Uterus (tissue), 4 donors: Measurements from ENCODE around the gene FILIP1. TPM values are rescaled to one million over a fixed set of nuclear protein-coding genes. Genes with fewer than 3 reads are reported as not detected.

Experiments
- DNase-seq, 2 donors: peaks; one replicate each; pipeline ENCODE4 v3.0.0-alpha.2; 2019 to 2020
- H3K27ac ChIP-seq, 2 donors: fragments of 200-600 bp; sonication (generic); 1 replicate in 1 of 2; 2 replicates in 1 of 2; pipeline ENCODE4 v1.5.1; 2016 to 2018
- H3K27me3 ChIP-seq, 2 donors: fragments of 200-600 bp; sonication (generic); one replicate each; pipeline ENCODE4 v1.5.1; 2018 to 2019; ENCODE audit warnings: control low read depth in 1 of 2
- H3K36me3 ChIP-seq, 2 donors: fragments of 200-600 bp; sonication (generic); one replicate each; pipeline ENCODE4 v1.5.1; 2019; ENCODE audit warnings: control low read depth in 1 of 2
- H3K4me1 ChIP-seq, 2 donors: fragments of 200-600 bp; sonication (generic); one replicate each; pipeline ENCODE4 v1.5.1; 2018 to 2019; ENCODE audit warnings: control low read depth in 1 of 2
- H3K4me3 ChIP-seq, 2 donors: fragments of 200-600 bp; sonication (generic); 1 replicate in 1 of 2; 2 replicates in 1 of 2; pipeline ENCODE4 v1.5.1; 2018 to 2019; ENCODE audit warnings: mild to moderate bottlenecking in 1 of 2
- H3K9me3 ChIP-seq, 2 donors: fragments of 200-600 bp; sonication (generic); one replicate each; pipeline ENCODE4 v1.5.1; 2019; ENCODE audit warnings: control low read depth in 1 of 2
- CTCF ChIP-seq, 4 experiments: fragments of 200-600 bp in 2 of 4; fragments of 450-650 bp in 2 of 4; sonication (generic) in 2 of 4; IDR thresholded peaks; one replicate each; pipeline ENCODE4 v1.5.1; 2016 to 2019; ENCODE audit warnings: antibody characterized with exemption in 4 of 4, mild to moderate bottlenecking in 2 of 4, moderate library complexity in 1 of 4
- POLR2A ChIP-seq, 2 donors: fragments of 450-650 bp; IDR thresholded peaks; one replicate each; pipeline ENCODE4 v1.6.1; 2016; ENCODE audit warnings: antibody characterized with exemption in 2 of 2, mild to moderate bottlenecking in 1 of 2, moderate library complexity in 1 of 2
- intact Hi-C: fragments of 100-400 bp; cut with DNase I; formaldehyde crosslinking; loops from one replicate; pipeline ENCODE4 v1.15.1; 2023; ENCODE audit warnings: low total_unique reads
- total RNA-seq, 4 donors: library from RNA; depleted of rRNA in 3 of 4; stranded (reverse); fragments of >200 nt in 3 of 4; gene quantifications; one replicate each; pipeline versions ENCODE4 v1.1.0 to v1.2.4, GENCODE V29; 2014 to 2023
- donor health status: DM: yes; HTN: yes; CAD: no.

Gene FILIP1
- total RNA-seq, 4 donors from 2014 or later = 4.7 to 23.1 (median 12.5) TPM

- no peaks in the 10 kb centered on the region for H3K36me3 ChIP-seq
- H3K27ac ChIP-seq = no peak overlapping the region
- no peak for TF ChIP-seq POLR2A (IDR thresholded peaks at IDR 0.05)
- TF ChIP-seq CTCF (IDR thresholded peaks at IDR 0.05) = no peak
- no peaks in the 10 kb centered on the region for H3K4me1 ChIP-seq
- intact Hi-C loops = no loop called here
- no peak overlapping the region for H3K4me3 ChIP-seq
- DNase-seq = no peak
- H3K9me3 ChIP-seq = no peaks in the 10 kb centered on the region
- H3K27me3 ChIP-seq = no peaks in the 10 kb centered on the region
Measured at GRCh38 chr6:75503291-75503690, 9.7 kb upstream of the FILIP1 start.

- Histone ChIP-seq H3K4me1 (no peaks in the 10 kb centered on the region), H3K4me3 (no peak overlapping the region), H3K9me3 (no peaks in the 10 kb centered on the region), H3K27ac (no peak overlapping the region), H3K27me3 (no peaks in the 10 kb centered on the region), H3K36me3 (no peaks in the 10 kb centered on the region)
- DNase-seq = no peak
- no peak for TF ChIP-seq CTCF (IDR thresholded peaks at IDR 0.05)
- TF ChIP-seq POLR2A (IDR thresholded peaks at IDR 0.05) = no peak
- intact Hi-C loops = no loop called here
Measured at GRCh38 chr6:75502884-75503283, 9.3 kb upstream of the FILIP1 start.

GRCh38 chr6:75501756-75502155, 8.2 kb upstream of the FILIP1 start:
- no peak for DNase-seq
- H3K9me3 ChIP-seq = no peaks in the 10 kb centered on the region
- intact Hi-C loops = no loop called here
- no peaks in the 10 kb centered on the region for H3K27me3 ChIP-seq
- no peak for TF ChIP-seq POLR2A (IDR thresholded peaks at IDR 0.05)
- no peak for TF ChIP-seq CTCF (IDR thresholded peaks at IDR 0.05)
- H3K4me3 ChIP-seq = no peak overlapping the region
- no peaks in the 10 kb centered on the region for H3K36me3 ChIP-seq
- no peaks in the 10 kb centered on the region for H3K4me1 ChIP-seq
- no peak overlapping the region for H3K27ac ChIP-seq

- Histone ChIP-seq H3K4me3 (no peak overlapping the region), H3K36me3 (no peaks in the 10 kb centered on the region), H3K4me1 (no peaks in the 10 kb centered on the region), H3K27ac (no peak overlapping the region), H3K27me3 (no peaks in the 10 kb centered on the region), H3K9me3 (no peaks in the 10 kb centered on the region)
- DNase-seq = no peak
- intact Hi-C loops = no loop called here
- TF ChIP-seq CTCF (IDR thresholded peaks at IDR 0.05) (no peak), POLR2A (IDR thresholded peaks at IDR 0.05) (no peak)
Measured at GRCh38 chr6:75499640-75500039, 6.0 kb upstream of the FILIP1 start.

- TF ChIP-seq CTCF (IDR thresholded peaks at IDR 0.05) (no peak), POLR2A (IDR thresholded peaks at IDR 0.05) (no peak)
- DNase-seq = no peak
- intact Hi-C loops = no loop called here
- no peaks in the 10 kb centered on the region for H3K27me3 ChIP-seq
- H3K9me3 ChIP-seq = no peaks in the 10 kb centered on the region
- H3K4me3 ChIP-seq = no peak overlapping the region
- no peaks in the 10 kb centered on the region for H3K36me3 ChIP-seq
- H3K27ac ChIP-seq = no peak overlapping the region
- peaks cover 0 to 4% of the 10 kb centered on the region in 2 donors for H3K4me1 ChIP-seq
Measured at GRCh38 chr6:75498862-75499261, 5.3 kb upstream of the FILIP1 start.
